AG10803 (cell line): ENCODE results near the gene FAM177B.

Experiments
- DNase-seq: peaks from one replicate; pipeline ENCODE4 v3.0.0; 2010; ENCODE audit warnings: low read depth
- H3K4me3 ChIP-seq: 2 replicates; pipeline ENCODE4 v1.5.1; 2011; ENCODE audit warnings: mild to moderate bottlenecking, low read length, control low read depth
- CTCF ChIP-seq: conservative IDR thresholded peaks from 2 replicates; pipeline ENCODE4 v1.5.1; 2011; ENCODE audit warnings: mild to moderate bottlenecking, low read length, control low read depth, inconsistent platforms

The FAM177B gene

GRCh38 chr1:222785529-222785928 is 48.5 kb downstream of the FAM177B start:
- H3K4me3 ChIP-seq: no peak overlapping the region
- no peak for DNase-seq
- no peak for TF ChIP-seq CTCF

- DNase-seq: no peak
- TF ChIP-seq CTCF: no peak
- no peak overlapping the region for H3K4me3 ChIP-seq
Observed at GRCh38 chr1:222786121-222786520, 49.1 kb downstream of the FAM177B start.

GRCh38 chr1:222787729-222788128 is 50.7 kb downstream of the FAM177B start:
- TF ChIP-seq CTCF: no peak
- no peak overlapping the region for H3K4me3 ChIP-seq
- DNase-seq: no peak

- no peak overlapping the region for H3K4me3 ChIP-seq
- no peak for DNase-seq
- TF ChIP-seq CTCF: no peak
Observed at GRCh38 chr1:222788402-222789156, 51.6 kb downstream of the FAM177B start.

GRCh38 chr1:222790115-222790514 is 53.1 kb downstream of the FAM177B start:
- no peak for DNase-seq
- no peak overlapping the region for H3K4me3 ChIP-seq
- no peak for TF ChIP-seq CTCF

GRCh38 chr1:222790520-222790919 is 53.5 kb downstream of the FAM177B start:
- TF ChIP-seq CTCF: no peak

GRCh38 chr1:222791006-222791710 is 54.2 kb downstream of the FAM177B start:
- no peak for TF ChIP-seq CTCF
- DNase-seq: no peak
- H3K4me3 ChIP-seq: no peak overlapping the region

More at GRCh38 chr1:222790520-222790919, 53.5 kb downstream of the FAM177B start:
- H3K4me3 ChIP-seq: no peak overlapping the region
- DNase-seq: no peak
